ENCODE measurements around the gene KIF24.

DNA sequence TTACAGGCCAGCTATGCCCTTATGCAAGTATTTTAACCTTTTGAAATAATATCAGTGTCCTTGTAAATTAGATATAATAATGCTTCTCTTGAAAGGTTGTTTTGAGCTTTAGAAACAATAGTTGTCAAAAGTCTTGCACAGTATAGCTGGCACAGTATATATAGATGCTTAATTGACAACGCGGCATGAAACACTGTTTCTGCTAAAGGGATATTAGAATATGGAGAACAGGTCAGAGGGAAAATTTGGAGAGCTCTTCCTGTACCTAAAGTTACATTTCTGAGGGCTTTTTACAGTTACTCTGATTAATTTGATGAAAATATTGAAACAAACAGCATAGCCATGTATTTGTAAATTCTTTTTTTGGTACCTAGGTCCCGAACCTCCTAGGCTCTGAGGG lies 4.8 kb upstream of the KIF24 start:
- TF ChIP-seq EZH2phosphoT487 (IDR thresholded peaks at IDR 0.05; ENCODE audit: low read depth) (no peak), CTCF (IDR thresholded peaks at IDR 0.05; ENCODE audit: low read depth, low read length) (no peak)

Measured in OCI-LY3 (cell line).